CD8-positive, alpha-beta memory T cell (primary cell): Measurements from ENCODE around the gene EIF2D. TPM values are rescaled to one million over a fixed set of nuclear protein-coding genes. Genes with fewer than 3 reads are reported as not detected.

ENCODE experiments used
- CTCF ChIA-PET: fragments of 350-600 bp; sonication (Branson Sonifier 250); formaldehyde crosslinking; loops from one replicate; lab custom pipeline; 2021; ENCODE audit warnings: antibody characterized with exemption; lab: Charles Lee
- POLR2A ChIA-PET: fragments of 350-600 bp; sonication (Branson Sonifier 250); formaldehyde crosslinking; loops from one replicate; lab custom pipeline; 2021; ENCODE audit warnings: antibody characterized with exemption; lab: Charles Lee
- DNase-seq, 5 donors: peaks; one replicate each; pipeline versions ENCODE4 v3.0.0 to v3.0.0-alpha.2; 2020 to 2022; ENCODE audit warnings: mixed read lengths in 1 of 5
- H3K27ac ChIP-seq: one replicate; pipeline ENCODE4 v1.7.0; 2013; ENCODE audit warnings: low read depth, mild to moderate bottlenecking, low read length, moderate library complexity
- H3K27me3 ChIP-seq: 2 replicates; pipeline ENCODE4 v1.7.0; 2013; ENCODE audit warnings: low read length, mild to moderate bottlenecking; ENCODE audit not compliant: insufficient read depth, poor library complexity, severe bottlenecking
- H3K36me3 ChIP-seq: 2 replicates; pipeline ENCODE4 v1.7.0; 2013; ENCODE audit warnings: mild to moderate bottlenecking, low read length, moderate library complexity; ENCODE audit not compliant: insufficient read depth
- H3K4me1 ChIP-seq: 2 replicates; pipeline ENCODE4 v1.7.0; 2013; ENCODE audit warnings: mild to moderate bottlenecking, low read length, moderate library complexity; ENCODE audit not compliant: insufficient read depth
- H3K4me3 ChIP-seq: 2 replicates; pipeline ENCODE4 v1.7.0; 2013; ENCODE audit warnings: mild to moderate bottlenecking, low read length
- H3K9me3 ChIP-seq: 2 replicates; pipeline ENCODE4 v1.7.0; 2013; ENCODE audit warnings: mild to moderate bottlenecking, low read length
- H3K27ac Mint-ChIP-seq, 8 donors: one replicate each; pipeline ENCODE4 v1.8.0; 2020 to 2021; ENCODE audit warnings: mixed read lengths in 8 of 8, mild to moderate bottlenecking in 6 of 8, inconsistent platforms in 3 of 8, moderate library complexity in 3 of 8
- H3K27me3 Mint-ChIP-seq, 2 donors: one replicate each; pipeline ENCODE4 v1.8.0; 2020 to 2021; ENCODE audit warnings: mixed read lengths in 2 of 2, mild to moderate bottlenecking in 1 of 2, moderate library complexity in 1 of 2
- H3K36me3 Mint-ChIP-seq, 3 donors: one replicate each; pipeline ENCODE4 v1.8.0; 2020 to 2021; ENCODE audit warnings: mixed read lengths in 3 of 3, inconsistent platforms in 1 of 3, mild to moderate bottlenecking in 1 of 3
- H3K4me1 Mint-ChIP-seq, 3 donors: one replicate each; pipeline ENCODE4 v1.8.0; 2020 to 2021; ENCODE audit warnings: mixed read lengths in 3 of 3, inconsistent platforms in 1 of 3, mild to moderate bottlenecking in 1 of 3
- H3K4me3 Mint-ChIP-seq, 7 donors: one replicate each; pipeline ENCODE4 v1.8.0; 2020 to 2021; ENCODE audit warnings: mixed read lengths in 7 of 7, mild to moderate bottlenecking in 6 of 7, moderate library complexity in 4 of 7, inconsistent platforms in 2 of 7
- H3K9me3 Mint-ChIP-seq, 5 donors: one replicate each; pipeline ENCODE4 v1.8.0; 2020 to 2022; ENCODE audit warnings: mixed read lengths in 5 of 5, mild to moderate bottlenecking in 3 of 5, moderate library complexity in 2 of 5, inconsistent platforms in 1 of 5
- polyA plus RNA-seq: library from polyadenylated mRNA; unstranded; fragments of 300-500 nt; fragmentation: Illumina TruSeq; gene quantifications from one replicate; pipeline ENCODE4 v1.2.3, GENCODE V29; 2021
- total RNA-seq, 2 experiments: library from RNA; stranded (reverse); gene quantifications; one replicate each; pipeline ENCODE4 v1.2.3, GENCODE V29; 2021

The EIF2D gene
- total and polyA plus RNA-seq, 3 experiments from 2014 or later = 35.3 to 88.7 (median 82.7) TPM

DNA sequence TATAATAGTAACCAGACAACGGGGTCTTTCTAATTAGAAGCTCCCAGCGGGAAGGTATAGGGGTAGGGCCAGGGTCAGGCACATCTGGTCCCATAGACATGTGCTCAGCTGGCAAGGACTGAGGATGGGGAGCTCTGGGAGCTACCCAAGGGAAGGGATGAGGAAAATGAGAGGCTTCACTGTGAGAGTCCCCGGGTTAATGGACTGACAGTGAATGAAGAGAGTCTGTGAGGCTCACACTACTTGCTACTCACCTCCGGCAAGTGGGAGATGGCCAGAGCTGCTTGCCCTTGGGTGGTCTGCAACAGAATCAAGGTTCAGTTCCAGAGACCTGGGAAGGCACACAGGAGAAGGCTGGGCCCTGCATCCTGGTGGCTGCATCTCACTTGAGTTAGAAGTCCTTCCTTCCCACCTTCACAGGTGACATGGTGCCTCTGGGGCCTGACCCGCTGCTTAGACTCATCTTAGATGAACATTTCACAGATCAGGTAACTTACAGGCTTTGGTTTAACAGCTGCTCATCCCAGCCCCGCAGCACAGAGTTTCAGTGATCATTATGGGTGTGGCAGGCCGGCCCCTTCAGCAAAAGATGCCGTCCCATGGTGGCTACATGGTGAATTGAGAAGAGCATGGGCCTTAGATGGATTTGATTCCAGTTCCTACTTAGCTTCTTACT is 31.7 kb downstream of the EIF2D start:
- peak overlapping the region; percentile 78 for H3K27ac ChIP-seq
- Mint-ChIP-seq H3K4me3 (peak overlapping the region; percentile 71 to 92 (median 84)), H3K36me3 (peaks cover 7 to 73% (median 21%) of the 10 kb centered on the region in 3 donors), H3K4me1 (peaks cover 84 to 91% (median 86%) of the 10 kb centered on the region in 3 donors), H3K27ac (peak overlapping the region; percentile 92 to 100 (median 98)), H3K9me3 (no peaks in the 10 kb centered on the region), H3K27me3 (peaks cover 0 to 1% of the 10 kb centered on the region in 2 donors)
- peaks cover 47% of the 10 kb centered on the region for H3K36me3 ChIP-seq
- H3K4me3 ChIP-seq = peak overlapping the region; percentile 59
- CTCF ChIA-PET = interaction anchor here (0.7 to 19.1 kb wide), 11 partner anchors 11 to 119 kb away, joined by 3 to 503 read pairs (median 4); partner anchors contain the start of gene EIF2D
- POLR2A ChIA-PET = interaction anchor here (0.7 to 6.4 kb wide), 9 partner anchors 9 to 110 kb away, joined by 3 to 45 read pairs (median 5); partner anchors contain the start of genes DYRK3 and IKBKE
- no peaks in the 10 kb centered on the region for H3K27me3 ChIP-seq
- DNase-seq = no peak
- H3K9me3 ChIP-seq = no peaks in the 10 kb centered on the region
- H3K4me1 ChIP-seq = peaks cover 85% of the 10 kb centered on the region

DNA sequence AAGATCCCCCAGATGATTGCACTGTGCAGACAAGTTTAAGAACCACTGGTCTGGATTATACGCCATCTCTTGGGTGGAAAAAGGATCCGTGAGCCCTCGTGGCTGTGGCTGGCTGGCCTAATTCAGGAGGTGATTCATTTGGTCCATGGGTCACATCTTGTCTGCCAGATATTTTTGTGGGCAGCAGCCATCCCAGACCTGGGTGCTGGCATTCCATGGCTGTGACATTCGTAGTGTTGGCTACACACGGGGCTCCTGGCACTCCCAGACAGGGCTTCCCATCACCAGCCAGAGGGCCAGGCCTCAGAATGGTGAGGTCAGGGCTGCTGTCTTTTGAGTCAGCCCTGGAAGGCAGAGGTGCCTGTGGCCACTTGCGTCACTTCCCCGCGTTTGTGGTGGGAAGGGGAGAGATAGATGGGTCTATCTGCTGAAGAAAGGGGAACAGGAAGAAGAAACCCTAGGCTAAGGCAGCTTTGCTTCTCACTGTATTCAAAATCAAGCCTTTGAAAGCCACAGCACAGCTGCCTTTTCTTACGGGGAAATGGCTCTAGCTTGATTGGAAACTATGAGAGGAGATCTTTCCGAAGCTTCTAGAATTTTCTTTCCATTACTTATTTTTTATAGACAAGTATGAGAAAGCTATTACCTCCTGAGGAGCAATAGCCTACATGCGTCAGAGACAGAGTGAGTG is 32.4 kb downstream of the EIF2D start:
- H3K9me3 ChIP-seq = no peaks in the 10 kb centered on the region
- CTCF ChIA-PET = interaction anchor here (0.7 to 19.1 kb wide), 12 partner anchors 10 to 118 kb away, joined by 3 to 503 read pairs (median 4); partner anchors contain the start of gene EIF2D
- H3K9me3 Mint-ChIP-seq = no peaks in the 10 kb centered on the region
- H3K4me1 Mint-ChIP-seq = peaks cover 90 to 93% (median 90%) of the 10 kb centered on the region in 3 donors
- peaks cover 40% of the 10 kb centered on the region for H3K36me3 ChIP-seq
- no peaks in the 10 kb centered on the region for H3K27me3 ChIP-seq
- H3K4me1 ChIP-seq = peaks cover 91% of the 10 kb centered on the region
- DNase-seq = peak; percentile 78 to 93 (median 84)
- POLR2A ChIA-PET = interaction anchor here (0.7 to 6.4 kb wide), 8 partner anchors 10 to 109 kb away, joined by 3 to 45 read pairs (median 4); partner anchors contain the start of genes DYRK3 and IKBKE
- H3K36me3 Mint-ChIP-seq = peaks cover 7 to 71% (median 18%) of the 10 kb centered on the region in 3 donors
- peak overlapping the region; percentile 92 to 100 (median 98) for H3K27ac Mint-ChIP-seq
- peaks cover 0 to 1% of the 10 kb centered on the region in 2 donors for H3K27me3 Mint-ChIP-seq
- peak overlapping the region; percentile 59 for H3K4me3 ChIP-seq
- peak overlapping the region; percentile 78 for H3K27ac ChIP-seq
- H3K4me3 Mint-ChIP-seq = peak overlapping the region; percentile 71 to 90 (median 84)

DNA sequence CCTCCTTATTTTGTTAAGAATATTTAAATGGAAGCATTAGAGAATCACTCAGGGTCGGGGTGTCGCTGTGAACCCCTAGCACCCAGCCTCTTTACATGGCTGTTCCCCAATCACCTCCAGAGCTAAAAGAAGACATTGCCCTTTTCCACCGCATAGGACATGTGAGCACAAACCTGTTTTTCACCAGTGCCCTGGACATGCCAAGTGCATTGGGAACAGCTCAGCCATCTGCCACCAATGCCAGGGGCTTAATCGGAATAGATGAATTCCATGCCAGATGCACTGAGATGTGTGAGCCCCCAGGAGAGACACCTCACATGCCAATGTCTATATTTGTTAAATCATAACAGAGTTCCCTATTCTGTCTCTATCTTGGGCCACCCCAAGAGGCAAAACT is 33.3 kb downstream of the EIF2D start:
- H3K4me1 ChIP-seq = peaks cover 99% of the 10 kb centered on the region
- no peak for DNase-seq
- Mint-ChIP-seq H3K4me3 (peak overlapping the region; percentile 71 to 90 (median 84)), H3K27ac (peak overlapping the region; percentile 92 to 100 (median 98)), H3K9me3 (no peaks in the 10 kb centered on the region), H3K27me3 (peaks cover 0 to 1% of the 10 kb centered on the region in 2 donors), H3K36me3 (peaks cover 7 to 68% (median 18%) of the 10 kb centered on the region in 3 donors), H3K4me1 (peaks cover 95 to 99% (median 98%) of the 10 kb centered on the region in 3 donors)
- H3K27ac ChIP-seq = peak overlapping the region; percentile 78
- H3K36me3 ChIP-seq = peaks cover 37% of the 10 kb centered on the region
- H3K4me3 ChIP-seq = peak overlapping the region; percentile 1
- no peaks in the 10 kb centered on the region for H3K9me3 ChIP-seq
- H3K27me3 ChIP-seq = no peaks in the 10 kb centered on the region
- ChIA-PET POLR2A (interaction anchor here (1.4 to 6.4 kb wide), 3 partner anchors 13 to 27 kb away, joined by 4 to 45 read pairs (median 8); no protein-coding TSS in a partner anchor), CTCF (interaction anchor here (1.8 to 19.1 kb wide), 5 partner anchors 19 to 117 kb away, joined by 5 to 503 read pairs (median 5); no protein-coding TSS in a partner anchor)

DNA sequence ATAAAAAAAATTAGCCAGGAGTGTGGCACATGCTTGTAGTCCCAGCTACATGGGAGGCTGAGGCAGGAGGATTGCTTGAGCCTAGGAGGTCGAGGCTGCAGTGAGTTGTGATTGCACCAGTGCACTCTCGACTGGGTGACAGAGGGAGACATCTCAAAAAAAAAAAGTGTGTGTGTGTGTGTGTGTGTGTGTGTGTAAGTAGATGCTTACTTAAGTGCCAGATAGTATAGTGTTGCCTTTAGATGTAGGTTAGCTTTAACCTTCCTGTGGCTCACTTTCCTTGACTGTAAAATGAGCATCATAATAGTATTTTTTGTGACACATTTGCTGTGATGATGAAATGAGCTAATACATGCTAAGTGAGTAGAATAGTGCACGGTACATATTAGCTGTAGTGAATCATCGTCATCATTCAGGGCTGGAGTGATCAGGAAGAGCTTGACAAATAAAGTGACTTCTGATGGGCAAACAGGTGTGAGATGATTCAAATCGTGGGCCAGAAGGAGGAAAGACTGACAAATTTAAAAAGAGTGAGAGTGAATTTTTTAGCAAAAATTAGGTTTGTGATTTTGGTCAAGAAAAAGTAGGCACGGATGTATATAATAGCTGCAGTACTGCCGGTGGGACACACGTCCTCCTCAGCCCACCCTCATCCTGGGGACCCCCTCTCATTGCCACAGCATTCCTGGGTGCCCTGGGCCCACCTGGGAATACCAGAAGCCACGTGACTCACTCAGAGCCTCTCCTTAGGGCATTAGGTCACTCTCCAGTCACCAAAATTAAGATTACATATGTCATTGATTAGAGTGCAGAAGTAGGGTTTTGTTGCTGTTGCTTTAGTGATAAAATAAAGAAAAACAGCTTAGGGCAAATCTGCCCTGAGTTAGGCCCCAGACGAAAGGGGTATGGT is 33.9 kb downstream of the EIF2D start:
- H3K27ac ChIP-seq = peak overlapping the region; percentile 78
- H3K36me3 ChIP-seq = peaks cover 31% of the 10 kb centered on the region
- no peaks in the 10 kb centered on the region for H3K27me3 ChIP-seq
- H3K4me1 ChIP-seq = peaks cover 99% of the 10 kb centered on the region
- Mint-ChIP-seq H3K4me3 (peak overlapping the region; percentile 71 to 90 (median 84)), H3K27ac (peak overlapping the region; percentile 92 to 100 (median 98)), H3K36me3 (peaks cover 3 to 68% (median 16%) of the 10 kb centered on the region in 3 donors), H3K27me3 (peaks cover 0 to under 1% of the 10 kb centered on the region in 2 donors), H3K9me3 (no peaks in the 10 kb centered on the region), H3K4me1 (peaks cover 96 to 100% (median 99%) of the 10 kb centered on the region in 3 donors)
- H3K4me3 ChIP-seq = peak overlapping the region; percentile 1
- no peak for DNase-seq
- H3K9me3 ChIP-seq = no peaks in the 10 kb centered on the region
- CTCF ChIA-PET = interaction anchor here (1.1 to 19.1 kb wide), 6 partner anchors 19 to 116 kb away, joined by 5 to 503 read pairs (median 5); partner anchors contain the start of gene EIF2D
- POLR2A ChIA-PET = interaction anchor here (0.7 to 2.3 kb wide), 4 partner anchors 13 to 26 kb away, joined by 3 to 10 read pairs (median 6); no protein-coding TSS in a partner anchor

DNA sequence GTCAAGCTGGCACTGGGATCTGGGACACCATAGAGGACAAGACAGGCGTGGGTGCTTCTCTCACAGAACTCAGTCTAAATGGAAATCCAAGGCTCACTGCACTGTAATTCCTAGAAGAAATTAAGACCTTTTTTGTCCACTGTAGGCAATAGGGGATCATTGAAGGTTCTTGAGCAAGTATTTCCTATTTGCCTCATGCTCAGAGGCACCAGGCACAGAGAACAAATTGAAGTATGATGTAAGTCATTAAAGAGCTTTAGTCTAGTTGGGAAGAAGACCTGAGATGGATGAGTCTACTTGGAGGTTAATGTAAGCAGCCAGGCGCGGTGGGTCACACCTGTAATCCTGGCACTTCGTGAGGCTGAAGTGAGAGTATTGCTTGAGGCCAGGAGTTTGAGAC is 34.6 kb downstream of the EIF2D start:
- H3K36me3 ChIP-seq = peaks cover 24% of the 10 kb centered on the region
- no peaks in the 10 kb centered on the region for H3K27me3 Mint-ChIP-seq
- H3K4me3 ChIP-seq = no peak overlapping the region
- H3K4me3 Mint-ChIP-seq = peak overlapping the region; percentile 71 to 90 (median 80)
- peak overlapping the region; percentile 27 for H3K27ac ChIP-seq
- ChIA-PET CTCF (interaction anchor here (1.1 to 19.1 kb wide), 6 partner anchors 18 to 115 kb away, joined by 5 to 503 read pairs (median 5); partner anchors contain the start of gene EIF2D), POLR2A (interaction anchor here (1.2 to 2.3 kb wide), 3 partner anchors 12 to 26 kb away, joined by 4 to 10 read pairs (median 8); no protein-coding TSS in a partner anchor)
- no peaks in the 10 kb centered on the region for H3K9me3 ChIP-seq
- peaks cover 99% of the 10 kb centered on the region for H3K4me1 ChIP-seq
- H3K36me3 Mint-ChIP-seq = peaks cover 3 to 68% (median 20%) of the 10 kb centered on the region in 3 donors
- no peak for DNase-seq
- peak overlapping the region; percentile 92 to 100 (median 98) for H3K27ac Mint-ChIP-seq
- H3K4me1 Mint-ChIP-seq = peaks cover 96 to 100% (median 99%) of the 10 kb centered on the region in 3 donors
- no peaks in the 10 kb centered on the region for H3K27me3 ChIP-seq
- no peaks in the 10 kb centered on the region for H3K9me3 Mint-ChIP-seq

- peaks cover 16% of the 10 kb centered on the region for H3K36me3 ChIP-seq
- no peak for DNase-seq
- peak overlapping the region; percentile 73 for H3K4me3 ChIP-seq
- peak overlapping the region; percentile 68 to 90 (median 84) for H3K4me3 Mint-ChIP-seq
- H3K4me1 ChIP-seq = peaks cover 99% of the 10 kb centered on the region
- H3K27ac Mint-ChIP-seq = peak overlapping the region; percentile 96 to 100 (median 98)
- no peaks in the 10 kb centered on the region for H3K27me3 Mint-ChIP-seq
- no peaks in the 10 kb centered on the region for H3K9me3 Mint-ChIP-seq
- H3K27ac ChIP-seq = peak overlapping the region; percentile 85
- H3K4me1 Mint-ChIP-seq = peaks cover 96 to 100% (median 99%) of the 10 kb centered on the region in 3 donors
- H3K27me3 ChIP-seq = no peaks in the 10 kb centered on the region
- H3K36me3 Mint-ChIP-seq = peaks cover 3 to 71% (median 24%) of the 10 kb centered on the region in 3 donors
- ChIA-PET POLR2A (interaction anchor here (0.7 to 2.4 kb wide), 7 partner anchors 10 to 24 kb away, joined by 3 to 11 read pairs (median 5); no protein-coding TSS in a partner anchor), CTCF (interaction anchor here (1.1 to 19.1 kb wide), 10 partner anchors 8 to 114 kb away, joined by 3 to 503 read pairs (median 4); partner anchors contain the start of genes DYRK3 and EIF2D)
- H3K9me3 ChIP-seq = no peaks in the 10 kb centered on the region
Measured at GRCh38 chr1:206575894-206576737, 36.1 kb downstream of the EIF2D start.
